Caco-2 (cell line): ENCODE measurements around the gene LIM2. TPM values are rescaled to one million over a fixed set of nuclear protein-coding genes. Genes with fewer than 3 reads are reported as not detected.
"Not testable (repeated sequence)": the region's sequence is repeated elsewhere in the genome, so short reads cannot be mapped to it uniquely, and the experiment has no call there.

Source experiments
- BruUV-seq: library from RNA; stranded (reverse); fragments of 400-500 nt; replicated peaks from 2 replicates; lab custom pipeline; 2021; lab: Mats Ljungman, UMichigan
- CTCF ChIA-PET: fragments of 300-600 bp; sonication (Branson Sonifier 250); formaldehyde crosslinking; loops from one replicate; lab custom pipeline; 2022; ENCODE audit warnings: antibody characterized with exemption; lab: Charles Lee
- POLR2A ChIA-PET: fragments of 300-600 bp; sonication (Branson Sonifier 250); formaldehyde crosslinking; loops from one replicate; lab custom pipeline; 2022; ENCODE audit warnings: antibody characterized with exemption; lab: Charles Lee
- DNase-seq, 2 experiments: peaks; one replicate each; pipeline versions ENCODE4 v3.0.0 to v3.0.0-alpha.2; 2020 to 2022
- H3K27me3 ChIP-seq: replicated peaks from 2 replicates; pipeline ENCODE4 v1.6.0; 2011; ENCODE audit warnings: low read length; ENCODE audit not compliant: control insufficient read depth, insufficient read depth
- H3K36me3 ChIP-seq: 2 replicates; pipeline ENCODE4 v1.5.1; 2011; ENCODE audit warnings: low read length; ENCODE audit not compliant: control insufficient read depth, insufficient read depth
- H3K4me1 ChIP-seq: fragments of 250-450 bp; sonication (Bioruptor Pico); 2 replicates; pipeline ENCODE4 v1.5.1; 2020; ENCODE audit warnings: mild to moderate bottlenecking
- H3K4me3 ChIP-seq: 2 replicates; pipeline ENCODE4 v1.5.1; 2011; ENCODE audit warnings: low read depth, mild to moderate bottlenecking, control low read depth, low read length
- H3K9me3 ChIP-seq: fragments of 250-450 bp; sonication (Bioruptor Pico); 2 replicates; pipeline ENCODE4 v1.5.1; 2020; ENCODE audit warnings: mild to moderate bottlenecking, moderate library complexity
- H3K27ac Mint-ChIP-seq: one replicate; pipeline ENCODE4 v1.8.0; 2022; ENCODE audit warnings: mixed read lengths; ENCODE audit not compliant: unreplicated experiment
- H3K27me3 Mint-ChIP-seq: one replicate; pipeline ENCODE4 v1.8.0; 2022; ENCODE audit warnings: mixed read lengths; ENCODE audit not compliant: insufficient read depth, unreplicated experiment
- H3K36me3 Mint-ChIP-seq: one replicate; pipeline ENCODE4 v1.8.0; 2022; ENCODE audit warnings: mild to moderate bottlenecking, mixed read lengths; ENCODE audit not compliant: insufficient read depth, unreplicated experiment
- H3K4me1 Mint-ChIP-seq: one replicate; pipeline ENCODE4 v1.8.0; 2022; ENCODE audit warnings: low read depth, mixed read lengths; ENCODE audit not compliant: unreplicated experiment
- H3K4me3 Mint-ChIP-seq: one replicate; pipeline ENCODE4 v1.8.0; 2022; ENCODE audit warnings: mild to moderate bottlenecking, moderate library complexity, mixed read lengths; ENCODE audit not compliant: unreplicated experiment
- H3K9me3 Mint-ChIP-seq: one replicate; pipeline ENCODE4 v1.8.0; 2022; ENCODE audit warnings: mixed read lengths; ENCODE audit not compliant: unreplicated experiment
- CTCF ChIP-seq, 2 experiments: fragments of 200-600 bp in 1 of 2; IDR thresholded peaks; 1 replicate in 1 of 2; 2 replicates in 1 of 2; pipeline versions ENCODE4 v1.5.1 to v1.8.0; 2011 to 2022; ENCODE audit warnings: antibody characterized with exemption in 1 of 2, control low read depth in 1 of 2, inconsistent platforms in 1 of 2, low read depth in 1 of 2, low read length in 1 of 2, mild to moderate bottlenecking in 1 of 2, moderate library complexity in 1 of 2; ENCODE audit not compliant: insufficient read depth in 1 of 2, severe bottlenecking in 1 of 2, unreplicated experiment in 1 of 2
- intact Hi-C: fragments of 100-400 bp; cut with micrococcal nuclease; formaldehyde crosslinking; loops from one replicate; pipeline ENCODE4 v1.10.0; 2022; ENCODE audit not compliant: unreplicated experiment
- total RNA-seq: library from RNA; stranded (reverse); gene quantifications from 2 replicates; pipeline ENCODE4 v1.2.3, GENCODE V29; 2022

LIM2 gene
- total RNA-seq, 1 experiment from 2014 or later, result not detected

GRCh38 chr19:51418707-51419106 is 30.9 kb upstream of the LIM2 start:
- H3K27me3 ChIP-seq, result no peaks in the 10 kb centered on the region
- ChIA-PET CTCF (interaction anchor here (1.6 kb wide), 1 partner anchor 11 kb away, joined by 3 read pairs; no protein-coding TSS in a partner anchor), POLR2A (no interaction called here)
- TF ChIP-seq CTCF (IDR thresholded peaks at IDR 0.05; ENCODE audit: insufficient read depth in 1 of 2, low read depth in 1 of 2, low read length in 1 of 2, severe bottlenecking in 1 of 2, unreplicated experiment in 1 of 2), result no peak
- no peak for DNase-seq
- H3K9me3 Mint-ChIP-seq, result no peaks in the 10 kb centered on the region
- no peak overlapping the region for H3K4me3 ChIP-seq
- H3K27me3 Mint-ChIP-seq, result peaks cover 8% of the 10 kb centered on the region
- no peaks in the 10 kb centered on the region for H3K4me1 Mint-ChIP-seq
- no peaks in the 10 kb centered on the region for H3K9me3 ChIP-seq
- no peak overlapping the region for H3K27ac Mint-ChIP-seq
- intact Hi-C loops, result no loop called here
- H3K4me1 ChIP-seq, result no peaks in the 10 kb centered on the region
- no peak overlapping the region for H3K4me3 Mint-ChIP-seq
- no TSS peak for BruUV-seq
- H3K36me3 ChIP-seq, result no peaks in the 10 kb centered on the region
- H3K36me3 Mint-ChIP-seq, result no peaks in the 10 kb centered on the region

GRCh38 chr19:51417810-51418157 is 30.0 kb upstream of the LIM2 start:
- Histone ChIP-seq H3K4me3 (no peak overlapping the region), H3K27me3 (no peaks in the 10 kb centered on the region), H3K4me1 (no peaks in the 10 kb centered on the region), H3K36me3 (no peaks in the 10 kb centered on the region), H3K9me3 (no peaks in the 10 kb centered on the region)
- Mint-ChIP-seq H3K4me1 (no peaks in the 10 kb centered on the region), H3K27me3 (peaks cover 9% of the 10 kb centered on the region), H3K4me3 (no peak overlapping the region), H3K36me3 (no peaks in the 10 kb centered on the region), H3K27ac (no peak overlapping the region), H3K9me3 (no peaks in the 10 kb centered on the region)
- ChIA-PET CTCF (no interaction called here), POLR2A (no interaction called here)
- no peak for TF ChIP-seq CTCF (IDR thresholded peaks at IDR 0.05; ENCODE audit: insufficient read depth in 1 of 2, low read depth in 1 of 2, low read length in 1 of 2, severe bottlenecking in 1 of 2, unreplicated experiment in 1 of 2)
- BruUV-seq, result no TSS peak
- intact Hi-C loops, result no loop called here
- no peak for DNase-seq

GRCh38 chr19:51417107-51417809 is 29.5 kb upstream of the LIM2 start, which contains the start of gene SIGLEC10:
SIGLEC10 (minus strand) TSS chr19:51417642; CDS start chr19:51417581, 61 bp downstream.
- no TSS peak for BruUV-seq
- Histone ChIP-seq H3K9me3 (no peaks in the 10 kb centered on the region), H3K27me3 (no peaks in the 10 kb centered on the region), H3K4me3 (no peak within 1 kb of the TSS), H3K36me3 (no peaks in the 10 kb centered on the region), H3K4me1 (no peaks in the 10 kb centered on the region)
- intact Hi-C loops, result no loop called here
- no peaks in the 10 kb centered on the region for H3K36me3 Mint-ChIP-seq
- no peak for DNase-seq
- no peaks in the 10 kb centered on the region for H3K9me3 Mint-ChIP-seq
- no peak for TF ChIP-seq CTCF (IDR thresholded peaks at IDR 0.05; ENCODE audit: insufficient read depth in 1 of 2, low read depth in 1 of 2, low read length in 1 of 2, severe bottlenecking in 1 of 2, unreplicated experiment in 1 of 2)
- H3K27ac Mint-ChIP-seq, result no peak within 1 kb of the TSS
- ChIA-PET POLR2A (interaction anchor here (1.0 kb wide), 1 partner anchor 51 kb away, joined by 3 read pairs; the partner anchor contains the start of gene ETFB), CTCF (no interaction called here)
- no peaks in the 10 kb centered on the region for H3K4me1 Mint-ChIP-seq
- H3K27me3 Mint-ChIP-seq, result peaks cover 10% of the 10 kb centered on the region
- no peak within 1 kb of the TSS for H3K4me3 Mint-ChIP-seq

GRCh38 chr19:51416422-51416821 is 28.6 kb upstream of the LIM2 start:
- BruUV-seq, CTCF ChIA-PET, intact Hi-C loops, H3K36me3 ChIP-seq, H3K9me3 Mint-ChIP-seq, H3K27me3 ChIP-seq, H3K4me3 Mint-ChIP-seq, H3K4me1 ChIP-seq, H3K4me3 ChIP-seq, H3K9me3 ChIP-seq, DNase-seq, H3K27ac Mint-ChIP-seq, H3K4me1 Mint-ChIP-seq, H3K36me3 Mint-ChIP-seq: not testable (repeated sequence)
- POLR2A ChIA-PET, result interaction anchor here (1.0 kb wide), 1 partner anchor 51 kb away, joined by 3 read pairs; the partner anchor contains the start of gene ETFB
- H3K27me3 Mint-ChIP-seq, result peaks cover 13% of the 10 kb centered on the region
